ENCODE measurements around the gene MORN4. TPM values are rescaled to one million over a fixed set of nuclear protein-coding genes. Genes with fewer than 3 reads are reported as not detected.
"Not testable (repeated sequence)": the region's sequence is repeated elsewhere in the genome, so short reads cannot be mapped to it uniquely, and the experiment has no call there.

The MORN4 gene
- total and polyA plus RNA-seq, 5 donors: 10.1 to 23.3 (median 11.3) TPM

- intact Hi-C loops (cut with DNase I): no loop called here
- DNase-seq (peak; percentile 28 to 68 (median 61)), ATAC-seq (peak; percentile 52 to 56)
- Histone ChIP-seq H3K4me3 (ENCODE audit: low read length) (peak overlapping the region; percentile 76), H3K27ac (ENCODE audit: low read length) (peak overlapping the region; percentile 74), H3K4me1 (ENCODE audit: control insufficient read depth, insufficient read depth, low read length) (no peaks in the 10 kb centered on the region), H3K27me3 (ENCODE audit: control insufficient read depth, insufficient read depth) (no peaks in the 10 kb centered on the region), H3K9me3 (ENCODE audit: control insufficient read depth, low read length) (no peaks in the 10 kb centered on the region)
- 1% methylated on average over 67 of the region's 67 CpGs for WGBS
Observed at GRCh38 chr10:97640868-97641811, 7.8 kb upstream of the MORN4 start.

GRCh38 chr10:97640174-97640867 is 7.0 kb upstream of the MORN4 start, which contains the start of gene PI4K2A:
PI4K2A (plus strand) TSS chr10:97640671; CDS start chr10:97640743, 72 bp downstream.
- no peaks in the 10 kb centered on the region for H3K9me3 ChIP-seq (ENCODE audit: control insufficient read depth, low read length)
- peak; percentile 99 for ATAC-seq

GRCh38 chr10:97639090-97639489 is 5.8 kb upstream of the MORN4 start:
- H3K4me1 ChIP-seq (ENCODE audit: control insufficient read depth, insufficient read depth, low read length); ATAC-seq; H3K27ac ChIP-seq (ENCODE audit: low read length); H3K27me3 ChIP-seq (ENCODE audit: control insufficient read depth, insufficient read depth); H3K9me3 ChIP-seq (ENCODE audit: control insufficient read depth, low read length); DNase-seq; intact Hi-C loops (cut with DNase I); H3K4me3 ChIP-seq (ENCODE audit: low read length): not testable (repeated sequence)
- WGBS: 93% methylated on average over 3 of the region's 3 CpGs

More at GRCh38 chr10:97640174-97640867, 7.0 kb upstream of the MORN4 start, which contains the start of gene PI4K2A:
- intact Hi-C loops (cut with DNase I): no loop called here
- peak within 1 kb of the TSS; percentile 76 for H3K4me3 ChIP-seq (ENCODE audit: low read length)
- peak; percentile 99 to 100 (median 99) for DNase-seq
- 2% methylated on average over 54 of the region's 54 CpGs for WGBS
- H3K27ac ChIP-seq (ENCODE audit: low read length): peak within 1 kb of the TSS; percentile 74
- no peaks in the 10 kb centered on the region for H3K4me1 ChIP-seq (ENCODE audit: control insufficient read depth, insufficient read depth, low read length)
- no peaks in the 10 kb centered on the region for H3K27me3 ChIP-seq (ENCODE audit: control insufficient read depth, insufficient read depth)

GRCh38 chr10:97635577-97635976 is 2.3 kb upstream of the MORN4 start:
- no peaks in the 10 kb centered on the region for H3K27me3 ChIP-seq (ENCODE audit: control insufficient read depth, insufficient read depth)
- H3K4me1 ChIP-seq (ENCODE audit: control insufficient read depth, insufficient read depth, low read length): no peaks in the 10 kb centered on the region
- H3K27ac ChIP-seq (ENCODE audit: low read length): no peak overlapping the region
- intact Hi-C loops (cut with DNase I): no loop called here
- H3K4me3 ChIP-seq (ENCODE audit: low read length): no peak overlapping the region
- ATAC-seq (no peak), DNase-seq (no peak)
- WGBS: 96% methylated on average over 1 of the region's 1 CpG
- H3K9me3 ChIP-seq (ENCODE audit: control insufficient read depth, low read length): no peaks in the 10 kb centered on the region

GRCh38 chr10:97633921-97634320 is 621 bp upstream of the MORN4 start:
- 92% methylated on average over 8 of the region's 8 CpGs for WGBS
- H3K4me3 ChIP-seq (ENCODE audit: low read length): peak overlapping the region; percentile 53
- no peaks in the 10 kb centered on the region for H3K9me3 ChIP-seq (ENCODE audit: control insufficient read depth, low read length)
- DNase-seq: no peak
- no peaks in the 10 kb centered on the region for H3K27me3 ChIP-seq (ENCODE audit: control insufficient read depth, insufficient read depth)
- H3K4me1 ChIP-seq (ENCODE audit: control insufficient read depth, insufficient read depth, low read length): no peaks in the 10 kb centered on the region
- ATAC-seq: peak; percentile 9 to 16
- intact Hi-C loops (cut with DNase I): no loop called here
- peak overlapping the region; percentile 14 for H3K27ac ChIP-seq (ENCODE audit: low read length)

DNA sequence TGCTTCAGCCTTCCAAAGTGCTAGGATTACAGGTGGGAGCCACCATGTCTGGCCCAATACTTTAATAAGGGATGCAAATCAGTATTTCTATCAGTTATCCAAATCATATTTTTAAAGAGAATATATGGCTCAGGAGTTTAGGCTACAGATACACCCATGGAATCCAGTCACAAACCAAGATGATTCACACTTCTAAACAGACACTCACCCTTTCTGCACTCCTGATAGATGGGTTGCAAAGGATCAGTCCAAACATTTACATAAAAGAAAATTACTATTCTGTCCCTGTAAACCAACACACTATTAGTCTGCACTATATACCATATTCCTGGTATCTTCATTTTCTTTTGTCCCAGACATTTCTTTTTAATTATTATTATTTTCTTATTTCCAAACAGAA is 2.2 kb downstream of the MORN4 start:
- Histone ChIP-seq H3K4me3 (ENCODE audit: low read length) (no peak overlapping the region), H3K27me3 (ENCODE audit: control insufficient read depth, insufficient read depth) (no peaks in the 10 kb centered on the region), H3K27ac (ENCODE audit: low read length) (no peak overlapping the region), H3K4me1 (ENCODE audit: control insufficient read depth, insufficient read depth, low read length) (no peaks in the 10 kb centered on the region), H3K9me3 (ENCODE audit: control insufficient read depth, low read length) (no peaks in the 10 kb centered on the region)
- intact Hi-C loops (cut with DNase I): no loop called here
- DNase-seq (no peak), ATAC-seq (no peak)

DNA sequence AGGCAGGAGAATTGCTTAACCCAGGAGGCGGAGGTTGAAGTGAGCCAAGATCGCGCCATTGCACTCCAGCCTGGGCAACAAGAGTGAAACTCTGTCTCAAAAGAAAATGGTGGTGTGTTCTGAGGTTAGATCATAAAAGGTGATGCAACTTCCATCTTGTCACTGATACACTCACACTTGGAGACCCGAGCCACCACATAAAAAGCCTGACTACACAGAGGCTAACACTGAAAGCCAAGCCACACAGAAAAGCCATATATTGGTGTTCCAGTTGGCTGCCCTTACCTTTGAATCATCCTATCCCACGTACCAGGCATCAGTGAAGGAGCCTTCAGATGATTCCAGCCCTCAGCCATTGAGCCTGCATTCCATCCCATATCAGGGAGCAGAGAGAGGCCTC is 4.0 kb downstream of the MORN4 start:
- ATAC-seq (no peak), DNase-seq (no peak)
- no peaks in the 10 kb centered on the region for H3K4me1 ChIP-seq (ENCODE audit: control insufficient read depth, insufficient read depth, low read length)
- H3K9me3 ChIP-seq (ENCODE audit: control insufficient read depth, low read length): no peaks in the 10 kb centered on the region
- H3K27ac ChIP-seq (ENCODE audit: low read length): no peak overlapping the region
- H3K4me3 ChIP-seq (ENCODE audit: low read length): no peak overlapping the region
- intact Hi-C loops (cut with DNase I): no loop called here
- no peaks in the 10 kb centered on the region for H3K27me3 ChIP-seq (ENCODE audit: control insufficient read depth, insufficient read depth)
- 97% methylated on average over 5 of the region's 5 CpGs for WGBS

- Histone ChIP-seq H3K27me3 (ENCODE audit: control insufficient read depth, insufficient read depth) (no peaks in the 10 kb centered on the region), H3K4me3 (ENCODE audit: low read length) (no peak overlapping the region), H3K9me3 (ENCODE audit: control insufficient read depth, low read length) (no peaks in the 10 kb centered on the region), H3K27ac (ENCODE audit: low read length) (no peak overlapping the region), H3K4me1 (ENCODE audit: control insufficient read depth, insufficient read depth, low read length) (no peaks in the 10 kb centered on the region)
- 80% methylated on average over 3 of the region's 3 CpGs for WGBS
- intact Hi-C loops (cut with DNase I): no loop called here
- no peak for ATAC-seq
- no peak for DNase-seq
Observed at GRCh38 chr10:97628228-97628627, 5.1 kb downstream of the MORN4 start.

GRCh38 chr10:97627731-97628130 is 5.6 kb downstream of the MORN4 start:
- DNase-seq: no peak
- intact Hi-C loops (cut with DNase I): no loop called here
- no peak overlapping the region for H3K4me3 ChIP-seq (ENCODE audit: low read length)
- H3K9me3 ChIP-seq (ENCODE audit: control insufficient read depth, low read length): no peaks in the 10 kb centered on the region
- H3K27ac ChIP-seq (ENCODE audit: low read length): no peak overlapping the region
- 35% methylated on average over 4 of the region's 4 CpGs for WGBS
- ATAC-seq: peak; percentile 11 to 30
- H3K4me1 ChIP-seq (ENCODE audit: control insufficient read depth, insufficient read depth, low read length): no peaks in the 10 kb centered on the region
- no peaks in the 10 kb centered on the region for H3K27me3 ChIP-seq (ENCODE audit: control insufficient read depth, insufficient read depth)

DNA sequence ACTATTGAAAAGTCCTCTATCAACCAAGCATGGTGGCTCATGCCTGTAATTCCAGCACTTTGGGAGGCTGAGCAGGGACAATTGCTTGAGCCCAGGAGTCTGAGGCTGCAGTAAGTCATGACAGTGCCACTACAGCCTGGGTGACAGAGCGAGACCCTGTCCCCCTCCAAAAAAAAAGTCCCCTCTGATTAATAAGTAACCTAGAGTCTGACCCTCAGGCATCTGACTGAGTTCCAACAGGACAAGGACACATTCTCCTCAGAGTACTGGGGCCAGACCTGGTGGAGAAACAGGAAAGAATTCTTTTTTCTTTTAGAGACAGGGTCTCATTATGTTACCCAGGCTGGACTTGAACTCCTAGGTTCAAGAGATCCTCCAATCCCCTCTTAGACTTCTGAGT is 10.0 kb downstream of the MORN4 start:
- H3K9me3 ChIP-seq (ENCODE audit: control insufficient read depth, low read length): no peaks in the 10 kb centered on the region
- no peaks in the 10 kb centered on the region for H3K27me3 ChIP-seq (ENCODE audit: control insufficient read depth, insufficient read depth)
- intact Hi-C loops (cut with DNase I): no loop called here
- H3K4me3 ChIP-seq (ENCODE audit: low read length): no peak overlapping the region
- no peaks in the 10 kb centered on the region for H3K4me1 ChIP-seq (ENCODE audit: control insufficient read depth, insufficient read depth, low read length)
- DNase-seq (no peak), ATAC-seq (no peak)
- WGBS: 91% methylated on average over 1 of the region's 1 CpG
- no peak overlapping the region for H3K27ac ChIP-seq (ENCODE audit: low read length)

- intact Hi-C loops (cut with DNase I): loop anchor here in 1 of 4 donors (10.0 kb wide), 1 partner anchor 214 kb away; the partner anchor contains the start of gene RRP12
- Histone ChIP-seq H3K4me1 (ENCODE audit: control insufficient read depth, insufficient read depth, low read length) (no peaks in the 10 kb centered on the region), H3K9me3 (ENCODE audit: control insufficient read depth, low read length) (no peaks in the 10 kb centered on the region), H3K4me3 (ENCODE audit: low read length) (no peak overlapping the region), H3K27me3 (ENCODE audit: control insufficient read depth, insufficient read depth) (no peaks in the 10 kb centered on the region), H3K27ac (ENCODE audit: low read length) (no peak overlapping the region)
- ATAC-seq (no peak), DNase-seq (no peak)
- WGBS: 95% methylated on average over 4 of the region's 4 CpGs
Observed at GRCh38 chr10:97618733-97619132, 14.6 kb downstream of the MORN4 start.

Measured in right cardiac atrium (tissue), 5 donors.